HEK293 (cell line): ENCODE data around the gene MOK.

Source experiments
- SETDB1 ChIP-seq: IDR thresholded peaks from one replicate; pipeline ENCODE4 v1.6.1; 2017; ENCODE audit warnings: mild to moderate bottlenecking, low read length, moderate library complexity, mixed read lengths; ENCODE audit not compliant: insufficient read length
- ZBTB17 ChIP-seq: fragments of 450-650 bp; formaldehyde crosslinking; IDR thresholded peaks from 2 replicates; pipeline ENCODE4 v1.5.1; 2016; ENCODE audit warnings: missing biosample characterization, missing genetic modification characterization
- ZIC2 ChIP-seq: fragments of 450-650 bp; formaldehyde crosslinking; IDR thresholded peaks from 2 replicates; pipeline ENCODE4 v1.5.1; 2016; ENCODE audit warnings: missing biosample characterization, missing genetic modification characterization
- ZNF121 ChIP-seq: fragments of 450-650 bp; formaldehyde crosslinking; IDR thresholded peaks from 2 replicates; pipeline ENCODE4 v1.5.1; 2016; ENCODE audit warnings: missing biosample characterization, missing genetic modification characterization
- ZNF140 ChIP-seq: fragments of 450-650 bp; formaldehyde crosslinking; IDR thresholded peaks from 2 replicates; pipeline ENCODE4 v1.5.1; 2016; ENCODE audit warnings: missing biosample characterization, missing genetic modification characterization
- ZNF2 ChIP-seq: fragments of 450-650 bp; formaldehyde crosslinking; IDR thresholded peaks from 2 replicates; pipeline ENCODE4 v1.5.1; 2016; ENCODE audit warnings: missing biosample characterization, missing genetic modification characterization
- ZNF214 ChIP-seq: fragments of 450-650 bp; formaldehyde crosslinking; IDR thresholded peaks from 2 replicates; pipeline ENCODE4 v1.5.1; 2017; ENCODE audit warnings: missing biosample characterization, mild to moderate bottlenecking, missing genetic modification characterization, borderline replicate concordance
- ZNF223 ChIP-seq: fragments of 450-650 bp; formaldehyde crosslinking; IDR thresholded peaks from 2 replicates; pipeline ENCODE4 v1.5.1; 2016; ENCODE audit warnings: missing biosample characterization, missing genetic modification characterization
- ZNF248 ChIP-seq: fragments of 450-650 bp; formaldehyde crosslinking; IDR thresholded peaks from 2 replicates; pipeline ENCODE4 v1.5.1; 2017; ENCODE audit warnings: missing biosample characterization, missing genetic modification characterization
- ZNF354C ChIP-seq: fragments of 450-650 bp; formaldehyde crosslinking; IDR thresholded peaks from 2 replicates; pipeline ENCODE4 v1.5.1; 2016; ENCODE audit warnings: missing biosample characterization, missing genetic modification characterization, low read depth, borderline replicate concordance
- ZNF366 ChIP-seq: fragments of 450-650 bp; formaldehyde crosslinking; conservative IDR thresholded peaks from 2 replicates; pipeline ENCODE4 v1.5.1; 2016; ENCODE audit warnings: missing biosample characterization, missing genetic modification characterization
- ZNF391 ChIP-seq: fragments of 450-650 bp; formaldehyde crosslinking; IDR thresholded peaks from 2 replicates; pipeline ENCODE4 v1.5.1; 2016; ENCODE audit warnings: low read depth, missing biosample characterization, missing genetic modification characterization, borderline replicate concordance
- ZNF394 ChIP-seq: fragments of 450-650 bp; formaldehyde crosslinking; IDR thresholded peaks from 2 replicates; pipeline ENCODE4 v1.5.1; 2016; ENCODE audit warnings: missing biosample characterization, missing genetic modification characterization, mild to moderate bottlenecking, moderate library complexity, borderline replicate concordance
- ZNF423 ChIP-seq: fragments of 450-650 bp; formaldehyde crosslinking; IDR thresholded peaks from 2 replicates; pipeline ENCODE4 v1.5.1; 2016; ENCODE audit warnings: missing biosample characterization, missing genetic modification characterization
- ZNF548 ChIP-seq: fragments of 450-650 bp; formaldehyde crosslinking; IDR thresholded peaks from 2 replicates; pipeline ENCODE4 v1.5.1; 2016; ENCODE audit warnings: missing biosample characterization, missing genetic modification characterization
- ZNF600 ChIP-seq: fragments of 450-650 bp; formaldehyde crosslinking; IDR thresholded peaks from 2 replicates; pipeline ENCODE4 v1.5.1; 2016; ENCODE audit warnings: missing biosample characterization, missing genetic modification characterization
- ZNF621 ChIP-seq: fragments of 450-650 bp; formaldehyde crosslinking; IDR thresholded peaks from 2 replicates; pipeline ENCODE4 v1.5.1; 2017; ENCODE audit warnings: missing biosample characterization, missing genetic modification characterization
- ZNF658 ChIP-seq: fragments of 450-650 bp; formaldehyde crosslinking; IDR thresholded peaks from 2 replicates; pipeline ENCODE4; 2016; ENCODE audit warnings: missing biosample characterization, missing genetic modification characterization
- ZNF843 ChIP-seq: fragments of 450-650 bp; formaldehyde crosslinking; IDR thresholded peaks from 2 replicates; pipeline ENCODE4 v1.5.1; 2016; ENCODE audit warnings: missing biosample characterization, missing genetic modification characterization
- ZSCAN23 ChIP-seq: fragments of 450-650 bp; formaldehyde crosslinking; IDR thresholded peaks from 2 replicates; pipeline ENCODE4 v1.5.1; 2016; ENCODE audit warnings: missing biosample characterization, missing genetic modification characterization
- TF ChIP-seq, protein P1 (sequence below): fragments of 450-650 bp; formaldehyde crosslinking; IDR thresholded peaks from 2 replicates; pipeline ENCODE4 v1.5.1; 2016; ENCODE audit warnings: missing biosample characterization, missing genetic modification characterization
- TF ChIP-seq, protein P2 (sequence below): fragments of 450-650 bp; formaldehyde crosslinking; IDR thresholded peaks from 2 replicates; pipeline ENCODE4 v1.5.1; 2016; ENCODE audit warnings: missing biosample characterization, missing genetic modification characterization
- TF ChIP-seq, protein P3 (sequence below): fragments of 450-650 bp; formaldehyde crosslinking; IDR thresholded peaks from 2 replicates; pipeline ENCODE4 v1.5.1; 2016; ENCODE audit warnings: missing biosample characterization, missing genetic modification characterization
- TF ChIP-seq, protein P4 (sequence below): fragments of 450-650 bp; formaldehyde crosslinking; IDR thresholded peaks from 2 replicates; pipeline ENCODE4 v1.5.1; 2016; ENCODE audit warnings: missing biosample characterization, missing genetic modification characterization
- TF ChIP-seq, protein P5 (sequence below): fragments of 450-650 bp; formaldehyde crosslinking; IDR thresholded peaks from 2 replicates; pipeline ENCODE4 v1.5.1; 2016; ENCODE audit warnings: missing biosample characterization, missing genetic modification characterization
- TF ChIP-seq, protein P6 (sequence below): fragments of 450-650 bp; formaldehyde crosslinking; IDR thresholded peaks from 2 replicates; pipeline ENCODE4 v1.5.1; 2017; ENCODE audit warnings: missing biosample characterization, mild to moderate bottlenecking, missing genetic modification characterization, moderate library complexity
- TF ChIP-seq, protein P7 (sequence below): fragments of 450-650 bp; formaldehyde crosslinking; IDR thresholded peaks from 2 replicates; pipeline ENCODE4 v1.5.1; 2016; ENCODE audit warnings: missing biosample characterization, missing genetic modification characterization, borderline replicate concordance

The MOK gene

DNA sequence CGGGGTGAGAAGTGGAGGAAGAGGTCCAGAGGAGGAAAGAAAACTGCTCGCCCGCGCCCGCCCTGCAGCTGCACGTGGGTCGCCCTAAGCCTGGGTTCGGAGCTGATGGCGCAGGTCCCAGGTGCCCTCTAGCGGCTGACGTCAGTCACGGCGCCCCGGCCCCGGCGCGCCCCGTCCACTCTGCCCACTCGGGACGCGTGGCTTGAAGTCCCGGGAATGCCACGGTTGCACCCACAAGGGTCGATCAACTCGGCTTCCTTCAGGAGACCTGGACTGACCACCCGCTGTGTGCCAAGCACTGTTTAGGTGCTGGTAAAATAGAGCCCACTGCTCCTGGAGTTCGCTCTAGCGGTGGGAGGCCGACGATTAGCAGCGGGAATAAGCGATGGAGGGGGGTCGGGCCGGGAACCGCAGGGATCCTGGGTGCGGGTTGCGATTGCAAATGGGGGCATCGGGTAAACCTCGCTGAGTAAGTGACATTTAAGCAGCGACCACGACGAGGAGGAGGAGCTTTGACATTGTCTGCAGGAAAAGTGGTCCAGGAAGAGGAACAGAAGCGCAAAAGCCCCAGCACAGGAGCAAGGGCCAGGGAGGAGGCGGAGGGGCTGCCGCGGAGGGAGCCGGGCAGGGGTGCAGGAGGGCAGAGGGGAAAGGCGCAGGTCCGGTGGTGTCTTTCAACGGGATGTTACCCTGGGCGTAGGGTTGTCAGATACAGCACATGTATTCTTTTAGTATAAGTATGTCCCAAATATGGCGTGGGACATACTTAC lies 9.5 kb upstream of the MOK start (continued):
- TF ChIP-seq ZSCAN23 (tag by site-specific recombination), result no peak
- peak; percentile 79; the same call in 1 of the 2 replicates for TF ChIP-seq ZNF391 (tag by site-specific recombination)
- TF ChIP-seq ZNF214 (tag by site-specific recombination), result no peak
- peak; percentile 88 for TF ChIP-seq ZBTB17 (tag by site-specific recombination)
- TF ChIP-seq ZNF621, result no peak
- TF ChIP-seq, protein P1, sequence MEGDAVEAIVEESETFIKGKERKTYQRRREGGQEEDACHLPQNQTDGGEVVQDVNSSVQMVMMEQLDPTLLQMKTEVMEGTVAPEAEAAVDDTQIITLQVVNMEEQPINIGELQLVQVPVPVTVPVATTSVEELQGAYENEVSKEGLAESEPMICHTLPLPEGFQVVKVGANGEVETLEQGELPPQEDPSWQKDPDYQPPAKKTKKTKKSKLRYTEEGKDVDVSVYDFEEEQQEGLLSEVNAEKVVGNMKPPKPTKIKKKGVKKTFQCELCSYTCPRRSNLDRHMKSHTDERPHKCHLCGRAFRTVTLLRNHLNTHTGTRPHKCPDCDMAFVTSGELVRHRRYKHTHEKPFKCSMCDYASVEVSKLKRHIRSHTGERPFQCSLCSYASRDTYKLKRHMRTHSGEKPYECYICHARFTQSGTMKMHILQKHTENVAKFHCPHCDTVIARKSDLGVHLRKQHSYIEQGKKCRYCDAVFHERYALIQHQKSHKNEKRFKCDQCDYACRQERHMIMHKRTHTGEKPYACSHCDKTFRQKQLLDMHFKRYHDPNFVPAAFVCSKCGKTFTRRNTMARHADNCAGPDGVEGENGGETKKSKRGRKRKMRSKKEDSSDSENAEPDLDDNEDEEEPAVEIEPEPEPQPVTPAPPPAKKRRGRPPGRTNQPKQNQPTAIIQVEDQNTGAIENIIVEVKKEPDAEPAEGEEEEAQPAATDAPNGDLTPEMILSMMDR (tag by site-specific recombination), result peak; percentile 99
- peak; percentile 62; the same call in 1 of the 2 replicates for TF ChIP-seq ZNF843
- TF ChIP-seq ZNF140 (tag by site-specific recombination), result no peak
- TF ChIP-seq ZNF423, result peak; percentile 89
- TF ChIP-seq, protein P2, sequence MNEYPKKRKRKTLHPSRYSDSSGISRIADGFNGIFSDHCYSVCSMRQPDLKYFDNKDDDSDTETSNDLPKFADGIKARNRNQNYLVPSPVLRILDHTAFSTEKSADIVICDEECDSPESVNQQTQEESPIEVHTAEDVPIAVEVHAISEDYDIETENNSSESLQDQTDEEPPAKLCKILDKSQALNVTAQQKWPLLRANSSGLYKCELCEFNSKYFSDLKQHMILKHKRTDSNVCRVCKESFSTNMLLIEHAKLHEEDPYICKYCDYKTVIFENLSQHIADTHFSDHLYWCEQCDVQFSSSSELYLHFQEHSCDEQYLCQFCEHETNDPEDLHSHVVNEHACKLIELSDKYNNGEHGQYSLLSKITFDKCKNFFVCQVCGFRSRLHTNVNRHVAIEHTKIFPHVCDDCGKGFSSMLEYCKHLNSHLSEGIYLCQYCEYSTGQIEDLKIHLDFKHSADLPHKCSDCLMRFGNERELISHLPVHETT (tag by site-specific recombination), result peak; percentile 39; the same call in 1 of the 2 replicates
- TF ChIP-seq ZNF548 (tag by site-specific recombination), result no peak
- TF ChIP-seq ZNF121 (tag by site-specific recombination), result no peak
- TF ChIP-seq ZNF600 (tag by site-specific recombination), result peak; percentile 68; the same call in 1 of the 2 replicates
- TF ChIP-seq ZNF248 (tag by site-specific recombination), result no peak
- TF ChIP-seq ZNF366 (tag by site-specific recombination), result peak; percentile 73
- no peak for TF ChIP-seq ZNF354C
- no peak for TF ChIP-seq ZNF658 (tag by site-specific recombination)
- no peak for TF ChIP-seq ZNF223 (tag by site-specific recombination)
- TF ChIP-seq, protein P3, sequence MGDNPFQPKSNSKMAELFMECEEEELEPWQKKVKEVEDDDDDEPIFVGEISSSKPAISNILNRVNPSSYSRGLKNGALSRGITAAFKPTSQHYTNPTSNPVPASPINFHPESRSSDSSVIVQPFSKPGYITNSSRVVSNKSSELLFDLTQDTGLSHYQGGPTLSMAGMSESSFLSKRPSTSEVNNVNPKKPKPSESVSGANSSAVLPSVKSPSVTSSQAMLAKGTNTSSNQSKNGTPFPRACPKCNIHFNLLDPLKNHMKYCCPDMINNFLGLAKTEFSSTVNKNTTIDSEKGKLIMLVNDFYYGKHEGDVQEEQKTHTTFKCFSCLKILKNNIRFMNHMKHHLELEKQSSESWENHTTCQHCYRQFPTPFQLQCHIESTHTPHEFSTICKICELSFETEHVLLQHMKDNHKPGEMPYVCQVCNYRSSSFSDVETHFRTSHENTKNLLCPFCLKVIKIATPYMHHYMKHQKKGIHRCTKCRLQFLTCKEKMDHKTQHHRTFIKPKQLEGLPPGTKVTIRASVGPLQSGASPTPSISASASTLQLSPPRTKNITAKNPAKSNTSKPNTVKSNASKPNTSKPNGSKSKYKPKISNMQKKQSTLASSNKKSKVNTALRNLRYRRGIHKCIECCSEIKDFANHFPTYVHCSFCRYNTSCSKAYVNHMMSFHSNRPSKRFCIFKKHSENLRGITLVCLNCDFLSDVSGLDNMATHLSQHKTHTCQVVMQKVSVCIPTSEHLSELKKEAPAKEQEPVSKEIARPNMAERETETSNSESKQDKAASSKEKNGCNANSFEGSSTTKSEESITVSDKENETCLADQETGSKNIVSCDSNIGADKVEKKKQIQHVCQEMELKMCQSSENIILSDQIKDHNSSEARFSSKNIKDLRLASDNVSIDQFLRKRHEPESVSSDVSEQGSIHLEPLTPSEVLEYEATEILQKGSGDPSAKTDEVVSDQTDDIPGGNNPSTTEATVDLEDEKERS (tag by site-specific recombination), result 0 out of 2 replicates have a peak, but pooled peaks have one; percentile 36
- TF ChIP-seq, protein P4, sequence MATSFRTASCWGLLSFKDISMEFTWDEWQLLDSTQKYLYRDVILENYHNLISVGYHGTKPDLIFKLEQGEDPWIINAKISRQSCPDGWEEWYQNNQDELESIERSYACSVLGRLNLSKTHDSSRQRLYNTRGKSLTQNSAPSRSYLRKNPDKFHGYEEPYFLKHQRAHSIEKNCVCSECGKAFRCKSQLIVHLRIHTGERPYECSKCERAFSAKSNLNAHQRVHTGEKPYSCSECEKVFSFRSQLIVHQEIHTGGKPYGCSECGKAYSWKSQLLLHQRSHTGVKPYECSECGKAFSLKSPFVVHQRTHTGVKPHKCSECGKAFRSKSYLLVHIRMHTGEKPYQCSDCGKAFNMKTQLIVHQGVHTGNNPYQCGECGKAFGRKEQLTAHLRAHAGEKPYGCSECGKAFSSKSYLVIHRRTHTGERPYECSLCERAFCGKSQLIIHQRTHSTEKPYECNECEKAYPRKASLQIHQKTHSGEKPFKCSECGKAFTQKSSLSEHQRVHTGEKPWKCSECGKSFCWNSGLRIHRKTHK, result no peak
- peak; percentile 50; the same call in 1 of the 2 replicates for TF ChIP-seq ZNF394 (tag by site-specific recombination)
- TF ChIP-seq, protein P5, sequence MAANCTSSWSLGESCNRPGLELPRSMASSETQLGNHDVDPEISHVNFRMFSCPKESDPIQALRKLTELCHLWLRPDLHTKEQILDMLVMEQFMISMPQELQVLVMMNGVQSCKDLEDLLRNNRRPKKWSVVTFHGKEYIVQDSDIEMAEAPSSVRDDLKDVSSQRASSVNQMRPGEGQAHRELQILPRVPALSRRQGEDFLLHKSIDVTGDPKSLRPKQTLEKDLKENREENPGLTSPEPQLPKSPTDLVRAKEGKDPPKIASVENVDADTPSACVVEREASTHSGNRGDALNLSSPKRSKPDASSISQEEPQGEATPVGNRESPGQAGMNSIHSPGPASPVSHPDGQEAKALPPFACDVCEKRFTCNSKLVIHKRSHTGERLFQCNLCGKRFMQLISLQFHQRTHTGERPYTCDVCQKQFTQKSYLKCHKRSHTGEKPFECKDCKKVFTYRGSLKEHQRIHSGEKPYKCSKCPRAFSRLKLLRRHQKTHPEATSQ (tag by site-specific recombination), result no peak
- no peak for TF ChIP-seq SETDB1
- peak; percentile 97 for TF ChIP-seq ZIC2 (tag by site-specific recombination)
- TF ChIP-seq, protein P6, sequence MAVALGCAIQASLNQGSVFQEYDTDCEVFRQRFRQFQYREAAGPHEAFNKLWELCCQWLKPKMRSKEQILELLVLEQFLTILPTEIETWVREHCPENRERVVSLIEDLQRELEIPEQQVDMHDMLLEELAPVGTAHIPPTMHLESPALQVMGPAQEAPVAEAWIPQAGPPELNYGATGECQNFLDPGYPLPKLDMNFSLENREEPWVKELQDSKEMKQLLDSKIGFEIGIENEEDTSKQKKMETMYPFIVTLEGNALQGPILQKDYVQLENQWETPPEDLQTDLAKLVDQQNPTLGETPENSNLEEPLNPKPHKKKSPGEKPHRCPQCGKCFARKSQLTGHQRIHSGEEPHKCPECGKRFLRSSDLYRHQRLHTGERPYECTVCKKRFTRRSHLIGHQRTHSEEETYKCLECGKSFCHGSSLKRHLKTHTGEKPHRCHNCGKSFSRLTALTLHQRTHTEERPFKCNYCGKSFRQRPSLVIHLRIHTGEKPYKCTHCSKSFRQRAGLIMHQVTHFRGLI (tag by site-specific recombination), result 0 out of 2 replicates have a peak, but pooled peaks have one; percentile 29
- peak; percentile 98 for TF ChIP-seq ZNF2 (tag by site-specific recombination)
- TF ChIP-seq, protein P7, sequence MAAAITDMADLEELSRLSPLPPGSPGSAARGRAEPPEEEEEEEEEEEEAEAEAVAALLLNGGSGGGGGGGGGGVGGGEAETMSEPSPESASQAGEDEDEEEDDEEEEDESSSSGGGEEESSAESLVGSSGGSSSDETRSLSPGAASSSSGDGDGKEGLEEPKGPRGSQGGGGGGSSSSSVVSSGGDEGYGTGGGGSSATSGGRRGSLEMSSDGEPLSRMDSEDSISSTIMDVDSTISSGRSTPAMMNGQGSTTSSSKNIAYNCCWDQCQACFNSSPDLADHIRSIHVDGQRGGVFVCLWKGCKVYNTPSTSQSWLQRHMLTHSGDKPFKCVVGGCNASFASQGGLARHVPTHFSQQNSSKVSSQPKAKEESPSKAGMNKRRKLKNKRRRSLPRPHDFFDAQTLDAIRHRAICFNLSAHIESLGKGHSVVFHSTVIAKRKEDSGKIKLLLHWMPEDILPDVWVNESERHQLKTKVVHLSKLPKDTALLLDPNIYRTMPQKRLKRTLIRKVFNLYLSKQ, result no peak
